IMR-90 (cell line): ENCODE measurements around the gene HYKK. TPM values are rescaled to one million over a fixed set of nuclear protein-coding genes. Genes with fewer than 3 reads are reported as not detected.

Experiments
- ATAC-seq: fragments of 200-7000 bp; cut with Tn5 transposase; 2 replicates; pipeline ENCODE4 v1.9.1; 2020; ENCODE audit warnings: low read depth, mild to moderate bottlenecking, moderate library complexity
- BruUV-seq: library from RNA; stranded (reverse); fragments of 400-500 nt; replicated peaks from 2 replicates; lab custom pipeline; 2021; lab: Mats Ljungman, UMichigan
- CTCF ChIA-PET: fragments of 300-600 bp; formaldehyde crosslinking; extraction: SDS; loops from one replicate; lab custom pipeline; 2021; ENCODE audit warnings: antibody characterized with exemption; lab: Yijun Ruan, JAX
- POLR2A ChIA-PET: fragments of 300-600 bp; sonication (Branson Sonifier 250); formaldehyde crosslinking; loops from one replicate; lab custom pipeline; 2022; ENCODE audit warnings: antibody characterized with exemption; ENCODE audit not compliant: unreplicated experiment; lab: Charles Lee
- DNase-seq: peaks from one replicate; pipeline ENCODE4 v3.0.0; 2013
- H2AFZ ChIP-seq: replicated peaks from 2 replicates; pipeline ENCODE3; 2013; ENCODE audit warnings: low read length, mild to moderate bottlenecking; ENCODE audit not compliant: poor library complexity
- H2AK5ac ChIP-seq: 2 replicates; pipeline ENCODE4 v1.6.1; 2013; ENCODE audit warnings: low read depth, low read length, inconsistent platforms
- H2AK9ac ChIP-seq: replicated peaks from 2 replicates; pipeline ENCODE3; 2013; ENCODE audit warnings: mild to moderate bottlenecking, low read depth, low read length, moderate library complexity; ENCODE audit not compliant: poor library complexity
- H2BK120ac ChIP-seq: 2 replicates; pipeline ENCODE4 v1.6.1; 2013; ENCODE audit warnings: low read depth, low read length, inconsistent platforms
- H2BK15ac ChIP-seq: 3 replicates; pipeline ENCODE4 v1.6.1; 2013; ENCODE audit warnings: low read depth, low read length, inconsistent platforms
- H2BK20ac ChIP-seq: 2 replicates; pipeline ENCODE4 v1.6.1; 2013; ENCODE audit warnings: low read depth, mild to moderate bottlenecking, inconsistent platforms, low read length, moderate library complexity
- H2BK5ac ChIP-seq: 2 replicates; pipeline ENCODE4 v1.6.1; 2013; ENCODE audit warnings: mild to moderate bottlenecking, low read depth, low read length, inconsistent platforms; ENCODE audit not compliant: poor library complexity, severe bottlenecking
- H3K14ac ChIP-seq: replicated peaks from 2 replicates; pipeline ENCODE4 v1.6.1; 2013; ENCODE audit warnings: low read depth, low read length, inconsistent platforms
- H3K18ac ChIP-seq: 2 replicates; pipeline ENCODE4 v1.6.1; 2013; ENCODE audit warnings: low read depth, low read length, control low read depth
- H3K23ac ChIP-seq: 2 replicates; pipeline ENCODE4 v1.6.1; 2013; ENCODE audit warnings: low read depth, low read length, inconsistent platforms
- H3K27ac ChIP-seq: 2 replicates; pipeline ENCODE4 v1.5.1; 2013; ENCODE audit warnings: mild to moderate bottlenecking, control low read depth, low read length; ENCODE audit not compliant: insufficient read depth
- H3K27me3 ChIP-seq: 2 replicates; pipeline ENCODE4 v1.6.1; 2013; ENCODE audit warnings: low read length; ENCODE audit not compliant: control insufficient read depth, insufficient read depth
- H3K36me3 ChIP-seq: 2 replicates; pipeline ENCODE4 v1.6.1; 2013; ENCODE audit warnings: low read length, mixed read lengths; ENCODE audit not compliant: control insufficient read depth, insufficient read depth
- H3K4ac ChIP-seq: 2 replicates; pipeline ENCODE4 v1.6.1; 2013; ENCODE audit warnings: low read depth, low read length, inconsistent platforms
- H3K4me1 ChIP-seq: 2 replicates; pipeline ENCODE4 v1.6.1; 2013; ENCODE audit warnings: low read length, mixed read lengths; ENCODE audit not compliant: control insufficient read depth, insufficient read depth
- H3K4me2 ChIP-seq: 2 replicates; pipeline ENCODE4 v1.6.1; 2013; ENCODE audit warnings: low read depth, mild to moderate bottlenecking, control low read depth, low read length, moderate library complexity
- H3K4me3 ChIP-seq: 2 replicates; pipeline ENCODE4 v1.5.1; 2013; ENCODE audit warnings: low read depth, mild to moderate bottlenecking, control low read depth, low read length, moderate library complexity; ENCODE audit not compliant: insufficient read depth
- H3K56ac ChIP-seq: 2 replicates; pipeline ENCODE4 v1.6.1; 2013; ENCODE audit warnings: low read length, inconsistent platforms; ENCODE audit not compliant: insufficient read depth; ENCODE audit errors: extremely low read depth
- H3K79me1 ChIP-seq, 2 experiments: 2 replicates each; pipeline ENCODE4 v1.6.1; 2013; ENCODE audit warnings: low read length in 2 of 2, inconsistent platforms in 1 of 2, low read depth in 1 of 2
- H3K9ac ChIP-seq: 2 replicates; pipeline ENCODE4 v1.6.1; 2013; ENCODE audit warnings: low read depth, low read length, control low read depth
- H3K9me1 ChIP-seq: 2 replicates; pipeline ENCODE4 v1.6.1; 2013; ENCODE audit warnings: low read length, inconsistent platforms; ENCODE audit not compliant: insufficient read depth
- H3K9me3 ChIP-seq: 2 replicates; pipeline ENCODE4 v1.6.1; 2013; ENCODE audit warnings: low read length; ENCODE audit not compliant: control insufficient read depth, insufficient read depth
- H4K20me1 ChIP-seq: 2 replicates; pipeline ENCODE4 v1.6.1; 2013; ENCODE audit warnings: low read length, inconsistent platforms; ENCODE audit not compliant: insufficient read depth
- H4K5ac ChIP-seq: 2 replicates; pipeline ENCODE4 v1.6.1; 2013; ENCODE audit warnings: mild to moderate bottlenecking, low read depth, low read length, control low read depth
- H4K8ac ChIP-seq, 2 experiments: 2 replicates each; pipeline ENCODE4 v1.6.1; 2013; ENCODE audit warnings: low read depth in 2 of 2, low read length in 2 of 2, control low read depth in 1 of 2, inconsistent platforms in 1 of 2
- H4K91ac ChIP-seq: 2 replicates; pipeline ENCODE4 v1.6.1; 2013; ENCODE audit warnings: low read depth, low read length, inconsistent platforms; ENCODE audit not compliant: insufficient read depth
- BHLHE40 ChIP-seq: fragments of 150-350 bp; IDR thresholded peaks from 2 replicates; pipeline ENCODE4 v1.6.1; 2016; ENCODE audit warnings: mild to moderate bottlenecking, low read depth, low read length
- MAFK ChIP-seq: IDR thresholded peaks from 2 replicates; pipeline ENCODE4 v1.6.1; 2012; ENCODE audit warnings: low read depth, low read length, improper control_type of control experiment
- RCOR1 ChIP-seq: IDR thresholded peaks from 2 replicates; pipeline ENCODE4 v1.6.1; 2012; ENCODE audit warnings: mild to moderate bottlenecking, low read length, improper control_type of control experiment; ENCODE audit not compliant: insufficient replicate concordance
- RFX5 ChIP-seq: IDR thresholded peaks from 2 replicates; pipeline ENCODE4 v1.8.0; 2012; ENCODE audit warnings: low read depth, mild to moderate bottlenecking, low read length, moderate library complexity
- WGBS, 2 experiments: methylation state at CpG; one replicate each; pipeline versions ENCODE4 v1.1.5 to v1.1.7; 2013; ENCODE audit warnings: missing lambda C conversion rate in 2 of 2; ENCODE audit not compliant: insufficient read length in 1 of 2; ENCODE audit errors: extremely low coverage in 2 of 2; 5-methylcytosine and 5-hydroxymethylcytosine counted together
- dilution Hi-C: fragments of 300-500 bp; cut with HindIII; formaldehyde crosslinking; loops from one replicate; pipeline ENCODE4 v1.14.3; 2018; ENCODE audit warnings: low sequenced_read_pairs; ENCODE audit not compliant: unreplicated experiment
- in situ Hi-C: fragments of 300-500 bp; cut with MboI; formaldehyde crosslinking; loops from 3 replicates; pipeline ENCODE4 v1.14.3; 2019; ENCODE audit warnings: low sequenced_read_pairs, inconsistent platforms, mixed read lengths
- intact Hi-C: fragments of 100-400 bp; cut with micrococcal nuclease; formaldehyde crosslinking; loops from 2 replicates; pipeline ENCODE4 v1.10.0; 2022
- polyA plus RNA-seq, 3 experiments: library from polyadenylated mRNA; depleted of rRNA; stranded (reverse); fragments of >200 nt; gene quantifications; 2 replicates each; pipeline ENCODE4 v1.2.3, GENCODE V29; 2012; ENCODE audit warnings: low replicate concordance in 1 of 3
- total RNA-seq: library from RNA; depleted of rRNA; stranded (reverse); fragments of >200 nt; gene quantifications from 2 replicates; pipeline ENCODE4 v1.2.3, GENCODE V29; 2012

The HYKK gene
- total and polyA plus RNA-seq, 2 of the 4 experiments (the other 2 are of a cell fraction), result 3.8 to 5.6 TPM

DNA sequence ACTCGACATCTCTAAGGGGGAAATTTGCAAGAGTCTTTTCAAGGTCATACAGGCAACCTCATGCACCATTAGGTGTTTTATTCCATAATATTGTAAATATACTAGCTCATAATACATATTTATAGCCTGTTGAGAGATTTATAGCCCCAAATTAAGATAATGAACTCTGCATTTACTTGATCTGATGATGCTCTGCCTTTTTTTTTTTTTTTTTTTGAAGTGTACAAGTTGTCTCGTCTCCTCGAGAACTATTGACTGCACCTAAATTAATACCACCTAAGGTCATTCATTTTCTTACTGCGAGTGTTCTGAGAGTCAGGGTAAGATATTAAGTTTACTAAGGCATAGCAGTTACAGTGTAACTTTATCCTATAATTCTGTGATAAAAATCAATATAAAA is 64.0 kb downstream of the HYKK start:
- no peak overlapping the region for H3K14ac ChIP-seq
- in situ Hi-C loops (no loop called here), dilution Hi-C loops (no loop called here), intact Hi-C loops (no loop called here)
- no peak overlapping the region for H4K91ac ChIP-seq
- H2AFZ ChIP-seq, result no peak overlapping the region
- no peak overlapping the region for H3K18ac ChIP-seq
- H4K20me1 ChIP-seq, result no peaks in the 10 kb centered on the region
- H3K56ac ChIP-seq, result no peak overlapping the region
- H3K4me3 ChIP-seq, result no peak overlapping the region
- H3K27me3 ChIP-seq, result peaks cover 5% of the 10 kb centered on the region; the same call in 1 of the 2 replicates
- CTCF ChIA-PET, result interaction anchor here (0.6 kb wide), 1 partner anchor 56 kb away, joined by 3 read pairs; no protein-coding TSS in a partner anchor
- no CpG with 5 or more reads among the region's 4 CpGs for WGBS, 2 experiments
- H2BK5ac ChIP-seq, result no peak overlapping the region
- no peak overlapping the region for H3K27ac ChIP-seq
- no peak overlapping the region for H3K4ac ChIP-seq
- H2BK20ac ChIP-seq, result no peak overlapping the region
- no peak overlapping the region for H2AK9ac ChIP-seq
- H2BK15ac ChIP-seq, result no peak overlapping the region
- H3K9ac ChIP-seq, result no peak overlapping the region
- H3K4me2 ChIP-seq, result no peak overlapping the region
- no peaks in the 10 kb centered on the region for H3K9me1 ChIP-seq
- no TSS peak for BruUV-seq
- TF ChIP-seq RFX5 (no peak), BHLHE40 (no peak), RCOR1 (no peak), MAFK (no peak)
- H2AK5ac ChIP-seq, result no peak overlapping the region
- ATAC-seq (no peak), DNase-seq (no peak)
- H3K4me1 ChIP-seq, result no peaks in the 10 kb centered on the region
- no peak overlapping the region for H4K8ac ChIP-seq
- no peak overlapping the region for H4K5ac ChIP-seq
- no peaks in the 10 kb centered on the region for H3K36me3 ChIP-seq
- H3K9me3 ChIP-seq, result no peaks in the 10 kb centered on the region
- no peak overlapping the region for H3K23ac ChIP-seq
- POLR2A ChIA-PET, result no interaction called here
- no peak overlapping the region for H2BK120ac ChIP-seq
- H3K79me1 ChIP-seq, result no peaks in the 10 kb centered on the region
